Activated T-cell treated with anti-CD3 and anti-CD28 coated beads for 4 hours (primary cell): ENCODE measurements around the gene LRRTM3.

Experiments used
- DNase-seq: peaks from one replicate; pipeline ENCODE4 v3.0.0-alpha.2; 2020

The LRRTM3 gene

DNA sequence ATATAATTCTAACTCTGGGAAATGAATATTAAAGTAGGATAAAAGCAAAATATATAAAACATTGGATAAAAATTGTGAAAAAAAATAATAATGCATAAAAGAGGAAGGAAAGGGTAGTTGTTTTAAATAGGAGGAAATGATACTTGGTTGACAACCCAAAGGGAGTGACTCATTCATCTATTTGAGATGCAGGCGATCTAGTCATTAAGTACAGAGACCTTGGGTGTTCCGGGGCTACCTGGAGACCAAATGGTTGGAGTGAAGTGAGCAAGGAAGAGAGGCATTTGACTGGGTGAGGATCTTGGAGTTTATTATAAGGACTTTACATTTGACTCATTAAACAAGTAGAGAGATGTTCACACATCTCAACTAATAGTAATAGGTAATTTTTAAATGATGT, 111.0 kb downstream of the LRRTM3 start:
- no peak for DNase-seq

- DNase-seq, result no peak
These were observed 117.2 kb downstream of the LRRTM3 start for GRCh38 chr10:67043041-67043440.

DNA sequence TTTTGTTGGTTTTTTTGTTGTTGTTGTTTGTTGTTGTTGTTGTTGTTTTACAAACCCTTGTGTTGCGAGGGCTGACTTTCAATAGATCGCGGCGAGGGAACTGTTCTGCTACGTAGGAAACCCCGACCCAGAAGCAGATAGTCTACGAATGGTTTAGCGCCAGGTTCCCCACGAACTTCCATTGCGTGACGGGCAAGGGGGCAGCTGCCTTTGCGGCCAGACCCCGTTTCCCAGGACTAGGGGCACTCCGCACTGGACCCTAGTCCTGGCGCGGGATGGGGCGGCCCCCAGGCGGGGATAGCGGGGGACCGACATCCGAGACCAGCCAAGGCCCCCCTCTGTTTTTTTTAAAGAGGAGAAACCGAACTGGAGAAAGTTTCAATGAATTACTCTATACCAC, 119.6 kb downstream of the LRRTM3 start:
- DNase-seq, result no peak

- no peak for DNase-seq
These were observed 120.7 kb downstream of the LRRTM3 start for GRCh38 chr10:67046507-67046906.

GRCh38 chr10:67049988-67050387, 124.2 kb downstream of the LRRTM3 start:
- DNase-seq, result no peak

DNA sequence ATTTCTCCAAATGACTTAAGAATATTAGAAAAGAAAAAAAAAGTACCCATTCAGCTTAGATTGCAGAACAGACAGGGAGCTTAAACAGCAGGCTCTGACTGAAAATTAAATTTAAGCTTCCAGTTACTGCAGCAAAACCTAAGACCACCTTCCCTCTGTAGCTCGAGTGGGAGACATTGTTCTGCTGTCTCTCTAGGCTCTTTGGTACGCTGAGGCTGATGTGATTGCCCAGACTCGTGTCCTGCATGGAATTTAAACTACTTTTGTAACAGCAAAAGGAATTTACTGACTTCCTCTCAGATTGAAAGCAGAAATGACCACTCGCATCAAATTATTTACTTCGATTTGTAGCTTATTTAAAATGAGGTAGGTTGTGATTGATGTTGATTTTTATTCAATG, 124.6 kb downstream of the LRRTM3 start:
- DNase-seq, result no peak

- DNase-seq, result no peak
These were observed 146.8 kb downstream of the LRRTM3 start for GRCh38 chr10:67072654-67073053.

GRCh38 chr10:67075491-67075971, 149.7 kb downstream of the LRRTM3 start:
- DNase-seq, result no peak

GRCh38 chr10:67076144-67076543, 150.3 kb downstream of the LRRTM3 start:
- no peak for DNase-seq

DNA sequence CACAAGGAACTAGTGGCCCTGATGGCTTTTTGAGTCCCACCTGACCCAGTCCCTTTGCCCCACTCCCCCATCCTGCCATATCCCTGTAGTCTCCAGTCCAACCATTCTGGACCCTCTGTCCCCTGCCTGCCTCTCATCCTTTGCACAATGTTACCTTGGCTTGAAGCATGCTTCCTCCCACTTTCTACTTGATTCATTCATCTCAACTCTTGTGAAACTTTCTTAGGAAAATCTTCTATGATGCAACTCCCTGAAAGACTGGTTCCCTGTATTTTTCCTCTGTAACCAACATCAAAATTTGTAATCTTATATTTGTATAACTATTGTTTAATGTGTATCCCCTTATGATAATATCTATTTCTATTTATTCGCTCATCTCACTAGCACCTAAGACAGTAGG, 151.5 kb downstream of the LRRTM3 start:
- DNase-seq, result no peak

GRCh38 chr10:67079126-67079525, 153.3 kb downstream of the LRRTM3 start:
- DNase-seq, result no peak

- no peak for DNase-seq
These were observed 160.7 kb downstream of the LRRTM3 start for GRCh38 chr10:67086327-67087134.

- DNase-seq, result no peak
These were observed 161.2 kb downstream of the LRRTM3 start for GRCh38 chr10:67087135-67087425.

DNA sequence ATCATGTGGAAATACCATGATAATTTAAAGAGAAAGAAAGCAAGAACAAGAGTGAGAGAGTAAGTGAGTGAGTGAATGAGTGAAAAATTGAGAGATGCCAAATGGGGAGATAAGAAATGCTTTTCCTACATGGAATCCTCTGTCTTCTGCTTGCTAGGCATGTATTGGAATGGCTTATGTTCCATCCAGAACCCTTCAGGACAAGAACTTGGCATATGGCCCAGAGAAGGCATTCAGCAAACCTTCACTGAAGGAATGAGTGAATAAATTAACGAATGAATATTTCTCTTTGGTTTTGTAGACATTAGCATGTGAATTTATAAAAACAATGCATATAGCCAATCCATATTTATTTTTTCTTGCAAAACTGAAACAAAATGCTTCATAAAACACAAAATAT, 162.2 kb downstream of the LRRTM3 start:
- DNase-seq, result no peak

DNA sequence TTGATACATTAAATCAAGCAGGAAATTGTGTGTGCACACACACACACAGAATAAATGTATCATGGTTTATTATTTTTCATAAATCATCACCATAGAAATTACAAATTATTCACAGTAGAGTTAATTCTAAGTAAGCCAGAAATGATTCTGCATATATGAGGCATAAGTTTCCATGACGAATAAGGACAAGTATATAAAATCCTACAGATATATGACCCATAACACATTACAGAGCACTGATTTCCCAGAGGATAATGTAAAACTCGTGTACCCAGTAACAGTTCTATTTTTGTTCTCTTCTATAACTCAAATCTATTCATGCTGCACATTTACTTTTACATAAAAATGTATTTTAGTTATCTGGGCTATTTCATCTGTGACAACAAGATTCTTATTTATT, 169.7 kb downstream of the LRRTM3 start:
- no peak for DNase-seq

DNA sequence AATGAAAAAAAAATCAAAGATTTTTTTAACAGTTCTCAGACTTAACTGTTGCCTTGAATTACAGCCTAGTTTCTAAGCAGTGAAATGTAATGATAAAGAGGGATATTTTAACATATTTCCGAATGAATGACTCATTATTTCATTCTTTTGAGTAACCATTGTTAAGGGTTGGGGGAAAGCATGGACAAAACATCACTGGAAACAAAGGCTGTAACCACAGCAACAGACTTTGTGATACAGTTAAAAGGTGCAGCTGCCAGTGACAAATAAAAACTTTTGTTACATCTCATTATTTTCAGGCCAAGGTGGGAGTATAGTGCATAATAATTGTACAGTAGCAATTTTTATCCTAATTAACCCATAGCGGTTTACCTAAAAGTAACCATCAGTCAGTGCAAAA, 172.6 kb downstream of the LRRTM3 start:
- DNase-seq, result no peak

- DNase-seq, result no peak
These were observed 175.1 kb downstream of the LRRTM3 start for GRCh38 chr10:67100951-67101350.

DNA sequence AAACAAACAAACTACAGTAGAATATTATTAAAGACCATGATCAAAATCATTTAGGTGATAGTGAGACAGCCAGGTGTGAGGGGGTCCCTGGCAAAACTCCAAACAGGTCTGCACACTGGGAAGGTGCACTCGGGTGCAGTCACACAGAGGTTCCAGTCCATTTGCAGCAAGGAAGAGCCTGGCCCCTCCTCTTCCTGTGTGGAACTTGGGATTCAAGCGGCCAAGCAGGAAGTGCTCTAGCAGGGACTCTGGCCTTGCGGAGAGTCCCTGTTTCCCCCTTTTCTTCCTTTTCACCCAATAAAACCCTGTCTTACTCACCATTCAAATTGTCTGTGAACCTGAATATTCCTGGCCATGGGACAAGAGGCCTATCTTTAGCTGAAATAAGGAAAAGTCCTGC, 181.8 kb downstream of the LRRTM3 start:
- no peak for DNase-seq

DNA sequence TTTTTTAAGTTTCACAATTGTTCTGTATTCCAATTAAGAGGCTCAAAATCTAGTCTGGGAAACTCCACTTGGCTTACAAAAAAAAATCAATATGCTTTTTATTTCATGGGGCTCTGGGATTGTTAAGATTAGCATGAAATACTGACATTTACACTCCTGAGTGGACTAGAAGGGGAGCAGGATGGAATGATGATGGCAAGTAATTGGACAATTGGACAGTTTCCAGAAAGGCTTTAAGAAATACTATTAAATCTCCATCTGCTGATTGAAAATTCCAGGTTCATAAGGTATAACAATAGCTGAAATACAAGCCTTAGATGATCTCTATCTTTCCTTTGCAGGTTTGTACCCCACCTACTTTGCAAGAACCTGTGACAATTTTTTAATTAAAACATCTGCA, 184.4 kb downstream of the LRRTM3 start:
- no peak for DNase-seq

DNA sequence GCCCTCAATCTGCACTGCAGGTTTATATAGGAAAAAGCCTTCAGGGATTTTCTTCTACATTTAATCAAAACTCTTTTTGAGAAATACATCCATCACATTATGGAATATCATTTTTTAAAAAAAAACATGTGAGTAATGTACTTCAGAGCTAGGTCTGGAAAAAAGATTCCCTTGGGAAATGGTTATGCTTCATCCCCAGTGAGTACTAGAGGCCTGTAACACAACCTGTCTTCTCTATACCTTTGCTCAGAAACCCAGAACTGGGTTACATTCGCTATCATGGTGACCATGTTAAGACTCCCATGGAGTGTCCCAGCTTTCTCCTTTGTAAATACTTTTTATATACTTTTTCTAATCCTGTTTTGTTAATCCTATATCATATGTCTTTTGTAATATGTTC, 186.9 kb downstream of the LRRTM3 start:
- DNase-seq, result no peak

- DNase-seq, result no peak
These were observed 189.1 kb downstream of the LRRTM3 start for GRCh38 chr10:67114945-67115344.

DNA sequence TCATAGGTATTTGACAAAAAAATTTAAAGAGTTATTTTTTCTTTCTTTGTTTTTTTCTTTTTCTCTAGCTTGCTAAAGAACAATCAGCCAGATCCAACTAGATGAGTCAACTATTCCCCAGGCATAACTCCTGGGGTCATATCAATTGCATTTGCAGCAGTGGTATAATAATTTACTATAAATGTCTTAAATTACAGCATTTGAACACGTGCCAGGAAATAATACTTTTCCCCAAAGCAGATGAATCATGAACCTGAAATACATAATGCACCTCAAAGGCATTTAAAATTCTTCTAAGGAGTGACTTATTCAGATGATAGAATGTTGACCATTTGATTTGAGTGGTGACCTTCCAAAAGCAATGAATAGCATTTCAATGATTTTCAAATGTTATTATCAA, 190.1 kb downstream of the LRRTM3 start:
- no peak for DNase-seq

DNA sequence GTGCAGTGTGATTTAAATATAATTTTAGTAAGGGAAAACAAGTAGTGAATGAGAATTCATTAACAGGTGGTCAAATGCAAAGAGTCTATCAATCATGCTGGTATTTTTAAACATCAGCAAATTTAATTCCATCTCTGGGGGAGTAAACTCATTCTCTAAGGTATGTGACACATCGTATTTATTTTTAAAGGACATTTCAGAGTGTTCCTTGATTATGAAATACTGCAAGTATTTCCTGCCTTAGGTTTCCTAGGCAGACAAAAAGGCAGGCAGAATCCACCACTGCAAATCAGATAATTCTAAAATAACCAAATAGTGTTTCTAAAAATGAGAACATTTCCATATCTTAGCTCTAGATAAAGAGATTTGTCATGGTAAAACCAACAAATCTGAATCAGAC, 193.8 kb downstream of the LRRTM3 start:
- DNase-seq, result no peak

- DNase-seq, result no peak
These were observed 201.6 kb downstream of the LRRTM3 start for GRCh38 chr10:67127441-67127840.

DNA sequence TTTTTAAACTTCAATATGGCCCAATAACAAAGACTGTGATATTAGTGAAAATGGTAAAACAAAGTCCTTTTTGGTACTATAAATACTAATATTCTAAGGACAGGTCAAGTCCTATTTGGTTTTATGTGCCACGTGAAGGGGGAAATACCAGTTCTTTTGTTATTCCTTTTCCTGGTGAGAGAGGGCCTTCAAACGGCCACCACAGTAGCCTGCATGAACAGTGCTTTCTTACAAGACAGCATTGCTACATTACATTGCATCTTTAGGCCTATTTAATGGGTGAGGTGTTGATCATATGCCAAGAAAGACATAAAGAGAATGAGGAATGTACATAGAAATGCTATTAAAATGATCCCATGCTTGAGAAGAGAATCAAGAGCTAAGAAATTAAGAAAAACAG, 214.8 kb downstream of the LRRTM3 start:
- DNase-seq, result no peak
